Uterus (tissue), 2 donors: Measurements from ENCODE around the gene ADCY2.

Experiments
- POLR2A ChIP-seq, 2 donors: fragments of 450-650 bp; IDR thresholded peaks; one replicate each; pipeline ENCODE4 v1.6.1; 2016; ENCODE audit warnings: antibody characterized with exemption in 2 of 2, mild to moderate bottlenecking in 1 of 2, moderate library complexity in 1 of 2
- TF ChIP-seq, protein P1 (sequence below), 4 experiments: fragments of 200-600 bp in 2 of 4; fragments of 450-650 bp in 2 of 4; sonication (generic) in 2 of 4; IDR thresholded peaks; one replicate each; pipeline ENCODE4 v1.5.1; 2016 to 2019; ENCODE audit warnings: antibody characterized with exemption in 4 of 4, mild to moderate bottlenecking in 2 of 4, moderate library complexity in 1 of 4

- TF ChIP-seq, protein P1, sequence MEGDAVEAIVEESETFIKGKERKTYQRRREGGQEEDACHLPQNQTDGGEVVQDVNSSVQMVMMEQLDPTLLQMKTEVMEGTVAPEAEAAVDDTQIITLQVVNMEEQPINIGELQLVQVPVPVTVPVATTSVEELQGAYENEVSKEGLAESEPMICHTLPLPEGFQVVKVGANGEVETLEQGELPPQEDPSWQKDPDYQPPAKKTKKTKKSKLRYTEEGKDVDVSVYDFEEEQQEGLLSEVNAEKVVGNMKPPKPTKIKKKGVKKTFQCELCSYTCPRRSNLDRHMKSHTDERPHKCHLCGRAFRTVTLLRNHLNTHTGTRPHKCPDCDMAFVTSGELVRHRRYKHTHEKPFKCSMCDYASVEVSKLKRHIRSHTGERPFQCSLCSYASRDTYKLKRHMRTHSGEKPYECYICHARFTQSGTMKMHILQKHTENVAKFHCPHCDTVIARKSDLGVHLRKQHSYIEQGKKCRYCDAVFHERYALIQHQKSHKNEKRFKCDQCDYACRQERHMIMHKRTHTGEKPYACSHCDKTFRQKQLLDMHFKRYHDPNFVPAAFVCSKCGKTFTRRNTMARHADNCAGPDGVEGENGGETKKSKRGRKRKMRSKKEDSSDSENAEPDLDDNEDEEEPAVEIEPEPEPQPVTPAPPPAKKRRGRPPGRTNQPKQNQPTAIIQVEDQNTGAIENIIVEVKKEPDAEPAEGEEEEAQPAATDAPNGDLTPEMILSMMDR (IDR thresholded peaks at IDR 0.05) = no peak
- TF ChIP-seq POLR2A (IDR thresholded peaks at IDR 0.05) = no peak
Measured at GRCh38 chr5:7657153-7657552, 261.2 kb downstream of the ADCY2 start.
